HepG2 (cell line): ENCODE measurements around the gene TTC39C.

ENCODE experiments used
- ATF3 ChIP-seq: sonication (generic); formaldehyde crosslinking; IDR thresholded peaks from 2 replicates; pipeline ENCODE4 v1.4.0; 2020; ENCODE audit warnings: missing genetic modification reagents
- GTF2F1 ChIP-seq: fragments of 150-350 bp; IDR thresholded peaks from 2 replicates; pipeline ENCODE4 v1.6.1; 2014; ENCODE audit warnings: low read length
- KLF15 ChIP-seq: sonication (generic); formaldehyde crosslinking; IDR thresholded peaks from 2 replicates; pipeline ENCODE4 v1.8.1; 2023; ENCODE audit warnings: borderline replicate concordance, mild to moderate bottlenecking, inconsistent platforms, missing genetic modification reagents, mixed read lengths
- POLR2A ChIP-seq, 2 experiments: IDR thresholded peaks; 2 replicates each; pipeline ENCODE4 v1.6.1; 2011; ENCODE audit warnings: low read depth in 2 of 2, low read length in 2 of 2, mild to moderate bottlenecking in 1 of 2, moderate library complexity in 1 of 2; ENCODE audit not compliant: insufficient read depth in 1 of 2

GRCh38 chr18:24118750-24119577 is 104.4 kb downstream of the TTC39C start:
- no peak for TF ChIP-seq POLR2A (IDR thresholded peaks at IDR 0.05; ENCODE audit: insufficient read depth in 1 of 2, low read depth in 2 of 2, low read length in 2 of 2)
- TF ChIP-seq ATF3 (CRISPR knock-in tag), result no peak
- TF ChIP-seq GTF2F1, result no peak
- TF ChIP-seq KLF15 (CRISPR knock-in tag), result no peak
